Endothelial cell (in vitro differentiated cells): ENCODE data around the gene MYO5A. TPM values are rescaled to one million over a fixed set of nuclear protein-coding genes. Genes with fewer than 3 reads are reported as not detected.

Experiments
- DNase-seq: peaks from one replicate; pipeline ENCODE4 v3.0.0; 2021; ENCODE audit warnings: low spot score
- H3K27ac Mint-ChIP-seq: one replicate; pipeline ENCODE4 v1.8.0; 2021; ENCODE audit warnings: mixed read lengths, inconsistent platforms; ENCODE audit not compliant: unreplicated experiment
- H3K27me3 Mint-ChIP-seq: one replicate; pipeline ENCODE4 v1.8.0; 2021; ENCODE audit warnings: mild to moderate bottlenecking, moderate library complexity, mixed read lengths, inconsistent platforms; ENCODE audit not compliant: unreplicated experiment
- H3K36me3 Mint-ChIP-seq: one replicate; pipeline ENCODE4 v1.8.0; 2021; ENCODE audit warnings: mild to moderate bottlenecking, low read depth, mixed read lengths, inconsistent platforms; ENCODE audit not compliant: unreplicated experiment
- H3K4me1 Mint-ChIP-seq: one replicate; pipeline ENCODE4 v1.8.0; 2021; ENCODE audit warnings: mild to moderate bottlenecking, mixed read lengths, inconsistent platforms; ENCODE audit not compliant: unreplicated experiment
- H3K4me3 Mint-ChIP-seq: one replicate; pipeline ENCODE4 v1.8.0; 2021; ENCODE audit warnings: mild to moderate bottlenecking, mixed read lengths, inconsistent platforms; ENCODE audit not compliant: unreplicated experiment
- H3K9me3 Mint-ChIP-seq: one replicate; pipeline ENCODE4 v1.8.0; 2021; ENCODE audit warnings: mixed read lengths, inconsistent platforms; ENCODE audit not compliant: unreplicated experiment
- total RNA-seq: library from RNA; stranded (reverse); fragmentation: NEBNext Ultra II Directional; extraction: Animal tissue kit (Norgen Biotek cat#: 25700); gene quantifications from one replicate; pipeline ENCODE4 v1.2.1, GENCODE V29; 2021; ENCODE audit not compliant: unreplicated experiment
- TF ChIP-seq, protein P1 (sequence below): fragments of 200-600 bp; sonication (generic); IDR thresholded peaks from one replicate; pipeline ENCODE4 v1.5.0; 2021; ENCODE audit warnings: antibody characterized with exemption; ENCODE audit not compliant: unreplicated experiment

Gene MYO5A
- total RNA-seq, 1 donor from 2014 or later: 9.1 TPM

DNA sequence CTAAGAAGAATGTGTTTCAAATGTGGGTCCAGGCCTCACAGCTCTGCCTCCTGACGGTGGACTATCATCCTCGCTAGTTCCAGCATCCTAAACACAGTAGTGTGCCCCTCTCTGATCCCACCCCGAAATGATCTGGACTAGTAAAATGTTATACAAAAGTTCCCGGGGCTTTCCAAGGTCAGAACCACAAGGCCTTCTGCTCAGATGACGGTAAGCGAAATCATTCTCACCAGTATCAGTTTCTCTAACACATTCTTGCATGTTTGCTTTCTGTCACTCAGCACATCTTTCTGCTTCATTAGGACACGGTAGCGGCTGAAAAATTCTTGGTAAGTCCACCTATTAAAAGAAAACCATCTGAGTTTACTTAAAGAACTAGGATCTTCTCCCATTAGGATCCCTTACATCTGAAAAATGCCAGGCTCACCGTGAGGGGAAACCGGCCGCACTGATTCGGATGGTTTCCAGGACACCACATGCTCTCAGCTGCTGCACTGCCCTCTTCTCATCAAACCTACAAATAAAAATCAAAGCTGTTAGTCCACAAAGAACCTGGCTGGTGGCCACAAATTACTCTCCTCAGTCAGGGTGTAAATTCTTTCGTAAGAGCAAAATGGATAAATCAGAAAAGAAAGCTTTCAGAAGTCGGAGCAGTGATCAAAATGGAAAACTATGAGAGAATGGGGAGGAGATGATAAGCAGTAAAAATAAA, 149.1 kb downstream of the MYO5A start:
- H3K27me3 Mint-ChIP-seq: no peaks in the 10 kb centered on the region
- H3K36me3 Mint-ChIP-seq: no peaks in the 10 kb centered on the region
- TF ChIP-seq, protein P1, sequence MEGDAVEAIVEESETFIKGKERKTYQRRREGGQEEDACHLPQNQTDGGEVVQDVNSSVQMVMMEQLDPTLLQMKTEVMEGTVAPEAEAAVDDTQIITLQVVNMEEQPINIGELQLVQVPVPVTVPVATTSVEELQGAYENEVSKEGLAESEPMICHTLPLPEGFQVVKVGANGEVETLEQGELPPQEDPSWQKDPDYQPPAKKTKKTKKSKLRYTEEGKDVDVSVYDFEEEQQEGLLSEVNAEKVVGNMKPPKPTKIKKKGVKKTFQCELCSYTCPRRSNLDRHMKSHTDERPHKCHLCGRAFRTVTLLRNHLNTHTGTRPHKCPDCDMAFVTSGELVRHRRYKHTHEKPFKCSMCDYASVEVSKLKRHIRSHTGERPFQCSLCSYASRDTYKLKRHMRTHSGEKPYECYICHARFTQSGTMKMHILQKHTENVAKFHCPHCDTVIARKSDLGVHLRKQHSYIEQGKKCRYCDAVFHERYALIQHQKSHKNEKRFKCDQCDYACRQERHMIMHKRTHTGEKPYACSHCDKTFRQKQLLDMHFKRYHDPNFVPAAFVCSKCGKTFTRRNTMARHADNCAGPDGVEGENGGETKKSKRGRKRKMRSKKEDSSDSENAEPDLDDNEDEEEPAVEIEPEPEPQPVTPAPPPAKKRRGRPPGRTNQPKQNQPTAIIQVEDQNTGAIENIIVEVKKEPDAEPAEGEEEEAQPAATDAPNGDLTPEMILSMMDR: no peak
- no peak overlapping the region for H3K27ac Mint-ChIP-seq
- H3K9me3 Mint-ChIP-seq: no peaks in the 10 kb centered on the region
- no peak overlapping the region for H3K4me3 Mint-ChIP-seq
- no peaks in the 10 kb centered on the region for H3K4me1 Mint-ChIP-seq
- DNase-seq: no peak

DNA sequence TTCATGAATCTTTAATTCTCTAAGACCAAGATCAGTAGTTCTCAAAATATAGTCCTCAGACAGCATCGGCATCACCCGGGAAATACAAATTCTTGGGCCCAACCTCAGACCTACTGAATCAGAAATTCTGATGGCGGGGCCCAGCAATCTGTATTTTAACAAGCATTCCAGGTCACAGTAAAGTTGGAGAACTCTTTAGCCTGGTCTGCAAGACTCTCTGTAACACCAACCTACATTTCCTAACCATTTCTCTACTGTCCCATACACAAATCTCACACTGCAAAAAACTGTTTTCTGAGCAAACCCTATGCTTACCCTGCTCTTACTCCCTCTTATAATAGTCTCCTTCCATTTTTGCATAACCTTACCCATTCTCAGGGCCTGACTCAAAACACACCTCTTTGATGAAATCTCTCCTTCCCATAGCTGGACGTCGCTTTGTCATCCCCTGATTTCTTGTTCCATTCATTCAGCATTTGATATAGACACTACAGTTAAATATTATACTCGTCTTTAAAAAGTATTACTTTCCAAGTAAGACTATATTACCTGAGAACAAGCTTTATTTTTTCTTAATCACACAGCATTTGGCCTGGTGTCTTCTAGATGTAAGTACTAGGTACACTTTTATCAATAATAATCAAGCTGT, 149.8 kb downstream of the MYO5A start:
- peaks cover 3% of the 10 kb centered on the region for H3K36me3 Mint-ChIP-seq
- TF ChIP-seq, protein P1: no peak
- H3K9me3 Mint-ChIP-seq: no peaks in the 10 kb centered on the region
- no peak for DNase-seq
- no peak overlapping the region for H3K27ac Mint-ChIP-seq
- no peaks in the 10 kb centered on the region for H3K4me1 Mint-ChIP-seq
- no peak overlapping the region for H3K4me3 Mint-ChIP-seq
- H3K27me3 Mint-ChIP-seq: no peaks in the 10 kb centered on the region

DNA sequence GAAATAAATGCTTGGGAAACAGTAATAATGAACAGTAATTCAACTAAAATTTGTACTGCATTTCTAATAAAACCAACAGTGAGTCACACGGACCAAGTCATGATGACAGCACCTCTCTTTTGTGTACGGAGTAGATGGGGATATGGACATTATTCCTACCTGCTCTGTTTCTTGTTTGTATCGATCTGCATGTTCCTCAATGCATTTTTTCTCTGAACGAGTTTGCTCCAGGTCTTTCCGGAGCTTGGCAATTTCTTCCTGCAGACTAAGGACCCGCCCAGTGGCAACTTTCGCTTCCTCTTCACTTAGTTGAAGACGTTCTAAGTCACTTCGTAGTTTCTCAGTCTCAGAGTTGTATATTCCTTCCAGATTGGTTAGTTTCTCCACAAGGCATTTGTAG, 158.7 kb downstream of the MYO5A start:
- Mint-ChIP-seq H3K36me3 (peaks cover 3% of the 10 kb centered on the region), H3K9me3 (no peaks in the 10 kb centered on the region), H3K4me3 (no peak overlapping the region), H3K4me1 (no peaks in the 10 kb centered on the region), H3K27ac (no peak overlapping the region), H3K27me3 (no peaks in the 10 kb centered on the region)
- TF ChIP-seq, protein P1: no peak
- DNase-seq: no peak

DNA sequence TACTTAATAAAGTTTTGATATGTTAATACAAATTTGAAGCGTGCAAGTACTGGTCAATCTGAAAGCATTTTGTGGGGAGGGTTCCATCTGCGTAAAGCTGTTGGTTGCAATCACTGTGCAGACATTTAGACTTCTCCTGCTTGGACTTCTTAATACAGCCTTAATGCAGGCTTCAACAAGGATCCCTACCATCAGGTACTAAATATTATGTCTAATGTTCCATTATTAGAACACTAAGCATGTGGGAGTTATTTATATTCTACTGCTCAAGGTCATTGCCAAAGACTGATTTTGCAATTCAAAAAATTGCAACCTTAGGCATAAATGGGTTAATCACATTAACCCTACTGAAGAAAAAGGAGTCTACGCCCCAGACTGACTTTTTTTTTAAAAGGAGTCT, 159.2 kb downstream of the MYO5A start:
- Mint-ChIP-seq H3K36me3 (peaks cover 3% of the 10 kb centered on the region), H3K9me3 (no peaks in the 10 kb centered on the region), H3K27ac (no peak overlapping the region), H3K27me3 (no peaks in the 10 kb centered on the region), H3K4me1 (no peaks in the 10 kb centered on the region), H3K4me3 (no peak overlapping the region)
- TF ChIP-seq, protein P1: no peak
- no peak for DNase-seq

DNA sequence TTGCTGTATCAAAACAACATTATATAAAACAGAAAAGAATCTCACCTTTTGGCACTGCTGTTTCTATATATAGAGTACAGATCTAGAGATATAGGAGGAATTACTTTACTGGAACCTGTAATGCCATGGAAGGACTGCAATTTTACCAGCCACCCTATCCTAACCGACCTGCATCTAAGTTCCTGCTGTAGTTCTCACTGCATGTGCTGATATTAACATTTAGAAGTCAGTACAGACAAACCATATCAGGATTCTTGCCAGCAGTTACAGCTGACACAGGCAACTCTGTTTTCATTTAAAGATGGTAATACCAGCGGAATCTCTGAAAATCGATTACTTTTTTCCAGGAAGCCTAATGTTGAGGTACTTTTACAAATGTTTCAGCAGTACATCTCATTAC, 159.7 kb downstream of the MYO5A start:
- Mint-ChIP-seq H3K36me3 (no peaks in the 10 kb centered on the region), H3K4me3 (no peak overlapping the region), H3K4me1 (no peaks in the 10 kb centered on the region), H3K27ac (no peak overlapping the region), H3K27me3 (no peaks in the 10 kb centered on the region), H3K9me3 (no peaks in the 10 kb centered on the region)
- DNase-seq: no peak
- TF ChIP-seq, protein P1: no peak
